SJSA1 (cell line): ENCODE results near the gene AKAP8L. TPM values are rescaled to one million over a fixed set of nuclear protein-coding genes. Genes with fewer than 3 reads are reported as not detected.
A peak's percentile ranks its signal among the peaks of the same experiment; 100 is the strongest.

Experiments
- DNase-seq, 2 experiments: peaks; one replicate each; pipeline ENCODE4 v3.0.0-alpha.2; 2015 to 2020; ENCODE audit warnings: low spot score in 2 of 2, low read depth in 1 of 2
- H3K27ac ChIP-seq: fragments of 250-450 bp; sonication (Bioruptor Pico); 2 replicates; pipeline ENCODE4 v1.5.1; 2020; ENCODE audit warnings: mild to moderate bottlenecking, moderate library complexity
- H3K27me3 ChIP-seq: fragments of 250-450 bp; sonication (Bioruptor Pico); replicated peaks from 2 replicates; pipeline ENCODE4 v1.5.1; 2020; ENCODE audit warnings: mild to moderate bottlenecking, moderate library complexity
- H3K36me3 ChIP-seq: fragments of 250-450 bp; sonication (Bioruptor Pico); 2 replicates; pipeline ENCODE4 v1.5.1; 2020; ENCODE audit warnings: mild to moderate bottlenecking
- H3K4me1 ChIP-seq: fragments of 250-450 bp; sonication (Bioruptor Pico); replicated peaks from 2 replicates; pipeline ENCODE4 v1.6.1; 2021; ENCODE audit warnings: mild to moderate bottlenecking
- H3K4me3 ChIP-seq: fragments of 250-450 bp; sonication (Bioruptor Pico); 2 replicates; pipeline ENCODE4 v1.5.1; 2020; ENCODE audit warnings: mild to moderate bottlenecking
- H3K9me3 ChIP-seq: fragments of 250-450 bp; sonication (Bioruptor Pico); replicated peaks from 2 replicates; pipeline ENCODE4 v1.5.1; 2020; ENCODE audit warnings: mild to moderate bottlenecking
- total RNA-seq: library from RNA; depleted of rRNA; stranded (reverse); fragments of >200 nt; shearing (Covaris generic); gene quantifications from 2 replicates; pipeline ENCODE4 v1.2.3, GENCODE V29; 2014

AKAP8L gene
- total RNA-seq, 1 experiment from 2014 or later: 82.0 TPM

GRCh38 chr19:15453906-15454860 lies 35.4 kb upstream of the AKAP8L start:
- DNase-seq: no peak
- Histone ChIP-seq H3K27me3 (peaks cover 44% of the 10 kb centered on the region), H3K4me1 (peaks cover 21% of the 10 kb centered on the region), H3K36me3 (no peaks in the 10 kb centered on the region), H3K9me3 (peaks cover 4% of the 10 kb centered on the region; the same call in 1 of the 2 replicates), H3K4me3 (no peak overlapping the region), H3K27ac (no peak overlapping the region)

- peaks cover 4% of the 10 kb centered on the region; the same call in 1 of the 2 replicates for H3K9me3 ChIP-seq
- peak overlapping the region; percentile 5 for H3K4me3 ChIP-seq
- H3K4me1 ChIP-seq: peaks cover 24% of the 10 kb centered on the region
- H3K36me3 ChIP-seq: no peaks in the 10 kb centered on the region
- H3K27me3 ChIP-seq: peaks cover 40% of the 10 kb centered on the region
- peak in 1 of 2 experiments; percentile 44 for DNase-seq
- no peak overlapping the region for H3K27ac ChIP-seq
These were observed 34.3 kb upstream of the AKAP8L start for GRCh38 chr19:15453091-15453578.

GRCh38 chr19:15452111-15453047 lies 33.6 kb upstream of the AKAP8L start:
- peak overlapping the region; percentile 5 for H3K4me3 ChIP-seq
- H3K36me3 ChIP-seq: no peaks in the 10 kb centered on the region
- H3K27me3 ChIP-seq: peaks cover 32% of the 10 kb centered on the region
- H3K9me3 ChIP-seq: peaks cover 4% of the 10 kb centered on the region; the same call in 1 of the 2 replicates
- no peak overlapping the region for H3K27ac ChIP-seq
- peaks cover 20% of the 10 kb centered on the region for H3K4me1 ChIP-seq
- DNase-seq: peak; percentile 64 to 82

GRCh38 chr19:15450528-15450890 lies 31.7 kb upstream of the AKAP8L start:
- H3K27ac ChIP-seq: no peak overlapping the region
- H3K36me3 ChIP-seq: no peaks in the 10 kb centered on the region
- peaks cover 16% of the 10 kb centered on the region for H3K4me1 ChIP-seq
- DNase-seq: no peak
- H3K9me3 ChIP-seq: no peaks in the 10 kb centered on the region
- no peak overlapping the region for H3K4me3 ChIP-seq
- peaks cover 14% of the 10 kb centered on the region for H3K27me3 ChIP-seq

GRCh38 chr19:15449620-15450527 lies 31.1 kb upstream of the AKAP8L start, which contains the start of gene WIZ:
WIZ (minus strand) TSS chr19:15449956; CDS start chr19:15448307, 1,649 bp downstream.
- peaks cover 7% of the 10 kb centered on the region for H3K27me3 ChIP-seq
- peaks cover 16% of the 10 kb centered on the region for H3K4me1 ChIP-seq
- no peaks in the 10 kb centered on the region for H3K36me3 ChIP-seq
- no peaks in the 10 kb centered on the region for H3K9me3 ChIP-seq
- peak; percentile 35 to 85 for DNase-seq
- H3K27ac ChIP-seq: no peak within 1 kb of the TSS
- peak within 1 kb of the TSS; percentile 46 for H3K4me3 ChIP-seq

GRCh38 chr19:15448778-15449619 lies 30.2 kb upstream of the AKAP8L start:
- H3K27ac ChIP-seq: no peak overlapping the region

GRCh38 chr19:15448044-15448777 lies 29.4 kb upstream of the AKAP8L start:
- Histone ChIP-seq H3K4me3 (no peak overlapping the region), H3K4me1 (peaks cover 16% of the 10 kb centered on the region), H3K27ac (no peak overlapping the region), H3K9me3 (no peaks in the 10 kb centered on the region), H3K27me3 (peaks cover 7% of the 10 kb centered on the region), H3K36me3 (no peaks in the 10 kb centered on the region)
- no peak for DNase-seq

More at GRCh38 chr19:15448778-15449619, 30.2 kb upstream of the AKAP8L start:
- Histone ChIP-seq H3K27me3 (peaks cover 7% of the 10 kb centered on the region), H3K36me3 (no peaks in the 10 kb centered on the region), H3K4me1 (peaks cover 16% of the 10 kb centered on the region), H3K9me3 (no peaks in the 10 kb centered on the region), H3K4me3 (peak overlapping the region; percentile 46)
- DNase-seq: no peak

GRCh38 chr19:15447057-15447456 lies 28.3 kb upstream of the AKAP8L start:
- DNase-seq: no peak
- Histone ChIP-seq H3K27ac (no peak overlapping the region), H3K4me3 (no peak overlapping the region), H3K36me3 (no peaks in the 10 kb centered on the region), H3K4me1 (peaks cover 8% of the 10 kb centered on the region), H3K9me3 (no peaks in the 10 kb centered on the region), H3K27me3 (no peaks in the 10 kb centered on the region)

- Histone ChIP-seq H3K4me3 (no peak overlapping the region), H3K9me3 (no peaks in the 10 kb centered on the region), H3K4me1 (peaks cover 8% of the 10 kb centered on the region), H3K27me3 (no peaks in the 10 kb centered on the region), H3K36me3 (no peaks in the 10 kb centered on the region), H3K27ac (no peak overlapping the region)
- DNase-seq: no peak
These were observed 27.1 kb upstream of the AKAP8L start for GRCh38 chr19:15445807-15446376.

GRCh38 chr19:15445227-15445605 lies 26.4 kb upstream of the AKAP8L start:
- no peak for DNase-seq
- peaks cover 8% of the 10 kb centered on the region for H3K4me1 ChIP-seq
- H3K27ac ChIP-seq: no peak overlapping the region
- H3K36me3 ChIP-seq: no peaks in the 10 kb centered on the region
- H3K27me3 ChIP-seq: no peaks in the 10 kb centered on the region
- no peaks in the 10 kb centered on the region for H3K9me3 ChIP-seq
- H3K4me3 ChIP-seq: no peak overlapping the region

- H3K27ac ChIP-seq: no peak overlapping the region
- DNase-seq: no peak
- H3K9me3 ChIP-seq: no peaks in the 10 kb centered on the region
These were observed 25.9 kb upstream of the AKAP8L start for GRCh38 chr19:15444505-15445226.

More at GRCh38 chr19:15444505-15445226, 25.9 kb upstream of the AKAP8L start:
- Histone ChIP-seq H3K4me1 (peaks cover 5% of the 10 kb centered on the region), H3K4me3 (no peak overlapping the region), H3K36me3 (no peaks in the 10 kb centered on the region), H3K27me3 (no peaks in the 10 kb centered on the region)
